ENCODE data around the gene MAG. TPM values are rescaled to one million over a fixed set of nuclear protein-coding genes. Genes with fewer than 3 reads are reported as not detected.

MAG gene
- total RNA-seq, 2 experiments from 2014 or later, result 0.20 to 0.29 TPM

GRCh38 chr19:35330475-35330874 lies 38.5 kb downstream of the MAG start:
- H3K36me3 Mint-ChIP-seq, result no peaks in the 10 kb centered on the region
- DNase-seq, result no peak
- H3K9me3 Mint-ChIP-seq, result no peaks in the 10 kb centered on the region
- peaks cover 9% of the 10 kb centered on the region for H3K27me3 Mint-ChIP-seq
- H3K27ac Mint-ChIP-seq, result peak overlapping the region; percentile 27
- peaks cover 17% of the 10 kb centered on the region for H3K4me1 Mint-ChIP-seq
- H3K4me3 Mint-ChIP-seq, result peak overlapping the region; percentile 18

- DNase-seq, result no peak
- Mint-ChIP-seq H3K36me3 (no peaks in the 10 kb centered on the region), H3K4me1 (peaks cover 17% of the 10 kb centered on the region), H3K9me3 (no peaks in the 10 kb centered on the region), H3K4me3 (no peak overlapping the region), H3K27me3 (peaks cover 9% of the 10 kb centered on the region), H3K27ac (no peak overlapping the region)
Observed at GRCh38 chr19:35331551-35332214, 39.7 kb downstream of the MAG start.

GRCh38 chr19:35332817-35333216 lies 40.9 kb downstream of the MAG start:
- peak; percentile 47 for DNase-seq
- peaks cover 4% of the 10 kb centered on the region for H3K27me3 Mint-ChIP-seq
- peaks cover 17% of the 10 kb centered on the region for H3K4me1 Mint-ChIP-seq
- peak overlapping the region; percentile 16 for H3K4me3 Mint-ChIP-seq
- no peaks in the 10 kb centered on the region for H3K9me3 Mint-ChIP-seq
- no peaks in the 10 kb centered on the region for H3K36me3 Mint-ChIP-seq
- H3K27ac Mint-ChIP-seq, result peak overlapping the region; percentile 13

GRCh38 chr19:35334144-35334753 lies 42.3 kb downstream of the MAG start:
- H3K9me3 Mint-ChIP-seq, result no peaks in the 10 kb centered on the region
- H3K4me3 Mint-ChIP-seq, result no peak overlapping the region
- no peaks in the 10 kb centered on the region for H3K36me3 Mint-ChIP-seq
- peaks cover 10% of the 10 kb centered on the region for H3K4me1 Mint-ChIP-seq
- DNase-seq, result no peak
- peaks cover 4% of the 10 kb centered on the region for H3K27me3 Mint-ChIP-seq
- H3K27ac Mint-ChIP-seq, result no peak overlapping the region

GRCh38 chr19:35336166-35336955 lies 44.4 kb downstream of the MAG start:
- no peaks in the 10 kb centered on the region for H3K27me3 Mint-ChIP-seq
- H3K27ac Mint-ChIP-seq, result no peak overlapping the region
- no peaks in the 10 kb centered on the region for H3K9me3 Mint-ChIP-seq
- no peaks in the 10 kb centered on the region for H3K36me3 Mint-ChIP-seq
- peaks cover 10% of the 10 kb centered on the region for H3K4me1 Mint-ChIP-seq
- DNase-seq, result no peak
- H3K4me3 Mint-ChIP-seq, result no peak overlapping the region

GRCh38 chr19:35337097-35337983 lies 45.4 kb downstream of the MAG start:
- H3K4me3 Mint-ChIP-seq, result no peak overlapping the region
- no peak overlapping the region for H3K27ac Mint-ChIP-seq
- peaks cover 5% of the 10 kb centered on the region for H3K27me3 Mint-ChIP-seq
- peaks cover 10% of the 10 kb centered on the region for H3K4me1 Mint-ChIP-seq
- no peaks in the 10 kb centered on the region for H3K9me3 Mint-ChIP-seq
- DNase-seq, result no peak
- no peaks in the 10 kb centered on the region for H3K36me3 Mint-ChIP-seq

- DNase-seq, result no peak
- Mint-ChIP-seq H3K9me3 (no peaks in the 10 kb centered on the region), H3K4me3 (no peak overlapping the region), H3K36me3 (no peaks in the 10 kb centered on the region), H3K27ac (no peak overlapping the region), H3K27me3 (peaks cover 8% of the 10 kb centered on the region), H3K4me1 (peaks cover 5% of the 10 kb centered on the region)
Observed at GRCh38 chr19:35337984-35338296, 46.0 kb downstream of the MAG start.

- Mint-ChIP-seq H3K36me3 (no peaks in the 10 kb centered on the region), H3K4me3 (no peak overlapping the region), H3K27ac (no peak overlapping the region), H3K9me3 (no peaks in the 10 kb centered on the region), H3K4me1 (peaks cover 2% of the 10 kb centered on the region), H3K27me3 (peaks cover 12% of the 10 kb centered on the region)
- DNase-seq, result no peak
Observed at GRCh38 chr19:35340431-35340830, 48.5 kb downstream of the MAG start.

GRCh38 chr19:35341006-35341405 lies 49.0 kb downstream of the MAG start:
- Mint-ChIP-seq H3K9me3 (no peaks in the 10 kb centered on the region), H3K27ac (no peak overlapping the region), H3K4me1 (peaks cover 8% of the 10 kb centered on the region), H3K36me3 (no peaks in the 10 kb centered on the region), H3K4me3 (no peak overlapping the region), H3K27me3 (peaks cover 17% of the 10 kb centered on the region)
- no peak for DNase-seq

- Mint-ChIP-seq H3K36me3 (no peaks in the 10 kb centered on the region), H3K4me1 (peaks cover 14% of the 10 kb centered on the region), H3K27me3 (peaks cover 20% of the 10 kb centered on the region), H3K4me3 (no peak overlapping the region), H3K27ac (no peak overlapping the region), H3K9me3 (no peaks in the 10 kb centered on the region)
- DNase-seq, result no peak
Observed at GRCh38 chr19:35341565-35342225, 49.7 kb downstream of the MAG start.

- Mint-ChIP-seq H3K27ac (no peak overlapping the region), H3K36me3 (no peaks in the 10 kb centered on the region), H3K27me3 (peaks cover 20% of the 10 kb centered on the region), H3K4me3 (no peak overlapping the region), H3K4me1 (peaks cover 22% of the 10 kb centered on the region), H3K9me3 (no peaks in the 10 kb centered on the region)
- no peak for DNase-seq
Observed at GRCh38 chr19:35342430-35342829, 50.5 kb downstream of the MAG start.

GRCh38 chr19:35344511-35345031 lies 52.6 kb downstream of the MAG start:
- Mint-ChIP-seq H3K4me3 (no peak overlapping the region), H3K9me3 (no peaks in the 10 kb centered on the region), H3K27ac (no peak overlapping the region), H3K36me3 (no peaks in the 10 kb centered on the region), H3K4me1 (peaks cover 31% of the 10 kb centered on the region), H3K27me3 (peaks cover 22% of the 10 kb centered on the region)
- DNase-seq, result no peak

GRCh38 chr19:35345671-35346111 lies 53.7 kb downstream of the MAG start:
- peaks cover 23% of the 10 kb centered on the region for H3K27me3 Mint-ChIP-seq
- H3K4me1 Mint-ChIP-seq, result peaks cover 31% of the 10 kb centered on the region
- H3K9me3 Mint-ChIP-seq, result no peaks in the 10 kb centered on the region
- no peak for DNase-seq
- H3K36me3 Mint-ChIP-seq, result no peaks in the 10 kb centered on the region
- H3K4me3 Mint-ChIP-seq, result peak overlapping the region; percentile 26
- H3K27ac Mint-ChIP-seq, result peak overlapping the region; percentile 97

Measured in activated naive CD8-positive, alpha-beta T cell treated with anti-CD3 and anti-CD28 coated beads for 36 hours (primary cell).